H4 (cell line): ENCODE data around the gene ZBTB22. TPM values are rescaled to one million over a fixed set of nuclear protein-coding genes. Genes with fewer than 3 reads are reported as not detected.
A peak's percentile ranks its signal among the peaks of the same experiment; 100 is the strongest.
"Not testable (repeated sequence)": the region's sequence is repeated elsewhere in the genome, so short reads cannot be mapped to it uniquely, and the experiment has no call there.

ENCODE experiments used
- DNase-seq: peaks from one replicate; pipeline ENCODE4 v3.0.0-alpha.2; 2015; ENCODE audit warnings: low spot score
- total RNA-seq: library from RNA; depleted of rRNA; stranded (reverse); fragments of >200 nt; shearing (Covaris generic); gene quantifications from 2 replicates; pipeline ENCODE4 v1.2.3, GENCODE V29; 2014

ZBTB22 gene
- total RNA-seq, 1 experiment from 2014 or later, result 7.9 TPM

GRCh38 chr6:33301877-33302276 is 15.7 kb downstream of the ZBTB22 start:
- no peak for DNase-seq

- DNase-seq, result peak; percentile 80
These were observed 18.2 kb downstream of the ZBTB22 start for GRCh38 chr6:33299237-33299944.

- DNase-seq, result peak; percentile 37
These were observed 18.7 kb downstream of the ZBTB22 start, which contains the start of gene RGL2 for GRCh38 chr6:33298773-33299236. RGL2 (minus strand) TSS chr6:33298942; CDS start chr6:33298610, 332 bp downstream.

GRCh38 chr6:33297956-33298772 is 19.4 kb downstream of the ZBTB22 start:
- peak; percentile 63 for DNase-seq

GRCh38 chr6:33297406-33297955 is 20.1 kb downstream of the ZBTB22 start:
- DNase-seq, result no peak

- DNase-seq, result no peak
These were observed 20.6 kb downstream of the ZBTB22 start for GRCh38 chr6:33296797-33297405.

GRCh38 chr6:33295621-33296369 is 21.7 kb downstream of the ZBTB22 start:
- no peak for DNase-seq

GRCh38 chr6:33294086-33294823 is 23.3 kb downstream of the ZBTB22 start:
- DNase-seq, result no peak

GRCh38 chr6:33292996-33293682 is 24.4 kb downstream of the ZBTB22 start:
- DNase-seq, result no peak

- no peak for DNase-seq
These were observed 27.1 kb downstream of the ZBTB22 start for GRCh38 chr6:33290459-33290858.

- no peak for DNase-seq
These were observed 27.7 kb downstream of the ZBTB22 start for GRCh38 chr6:33289784-33290315.

- DNase-seq, result peak; percentile 88
These were observed 28.4 kb downstream of the ZBTB22 start, which contains the start of the genes PFDN6 and WDR46 for GRCh38 chr6:33288921-33289783. PFDN6 (plus strand) TSS chr6:33289601; CDS start chr6:33289857, 256 bp downstream. WDR46 (minus strand) TSS chr6:33289239; CDS start chr6:33289170, 69 bp downstream.

GRCh38 chr6:33288141-33288920 is 29.2 kb downstream of the ZBTB22 start:
- DNase-seq, result no peak

- no peak for DNase-seq
These were observed 30.3 kb downstream of the ZBTB22 start for GRCh38 chr6:33286946-33287914.

- not testable (repeated sequence) for DNase-seq
These were observed 32.3 kb downstream of the ZBTB22 start for GRCh38 chr6:33285214-33285613.

GRCh38 chr6:33280539-33280938 is 37.0 kb downstream of the ZBTB22 start:
- DNase-seq, result no peak
